Measurements from ENCODE around the gene TMEM132D.
"Not testable (repeated sequence)": the region's sequence is repeated elsewhere in the genome, so short reads cannot be mapped to it uniquely, and the experiment has no call there.

TMEM132D gene

GRCh38 chr12:129549656-129550055, 354.2 kb downstream of the TMEM132D start:
- no peak overlapping the region for H3K9ac ChIP-seq (ENCODE audit: low read length)
- H3K79me2 ChIP-seq (ENCODE audit: insufficient read depth, low read length): no peaks in the 10 kb centered on the region
- no peaks in the 10 kb centered on the region for H3K36me3 ChIP-seq (ENCODE audit: low read length)
- H3K4me2 ChIP-seq (ENCODE audit: low read depth, low read length, poor library complexity, severe bottlenecking): no peak overlapping the region
- H3K27me3 ChIP-seq (ENCODE audit: low read length): no peaks in the 10 kb centered on the region
- H3K9me2 ChIP-seq (replicated peaks; ENCODE audit: insufficient read depth, low read length): no peaks in the 10 kb centered on the region
- no peak overlapping the region for H3K4me3 ChIP-seq (ENCODE audit: insufficient read depth, low read length, poor library complexity, severe bottlenecking)
- TF ChIP-seq, protein P1, sequence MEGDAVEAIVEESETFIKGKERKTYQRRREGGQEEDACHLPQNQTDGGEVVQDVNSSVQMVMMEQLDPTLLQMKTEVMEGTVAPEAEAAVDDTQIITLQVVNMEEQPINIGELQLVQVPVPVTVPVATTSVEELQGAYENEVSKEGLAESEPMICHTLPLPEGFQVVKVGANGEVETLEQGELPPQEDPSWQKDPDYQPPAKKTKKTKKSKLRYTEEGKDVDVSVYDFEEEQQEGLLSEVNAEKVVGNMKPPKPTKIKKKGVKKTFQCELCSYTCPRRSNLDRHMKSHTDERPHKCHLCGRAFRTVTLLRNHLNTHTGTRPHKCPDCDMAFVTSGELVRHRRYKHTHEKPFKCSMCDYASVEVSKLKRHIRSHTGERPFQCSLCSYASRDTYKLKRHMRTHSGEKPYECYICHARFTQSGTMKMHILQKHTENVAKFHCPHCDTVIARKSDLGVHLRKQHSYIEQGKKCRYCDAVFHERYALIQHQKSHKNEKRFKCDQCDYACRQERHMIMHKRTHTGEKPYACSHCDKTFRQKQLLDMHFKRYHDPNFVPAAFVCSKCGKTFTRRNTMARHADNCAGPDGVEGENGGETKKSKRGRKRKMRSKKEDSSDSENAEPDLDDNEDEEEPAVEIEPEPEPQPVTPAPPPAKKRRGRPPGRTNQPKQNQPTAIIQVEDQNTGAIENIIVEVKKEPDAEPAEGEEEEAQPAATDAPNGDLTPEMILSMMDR (IDR thresholded peaks at IDR 0.05; ENCODE audit: insufficient read depth, low read length, poor library complexity, severe bottlenecking): no peak
- no peak for TF ChIP-seq EZH2phosphoT487 (conservative IDR thresholded peaks at IDR 0.05; ENCODE audit: low read length)
- H2AFZ ChIP-seq (ENCODE audit: low read depth, low read length, severe bottlenecking): no peak overlapping the region
- no peak overlapping the region for H3K27ac ChIP-seq (ENCODE audit: low read depth, low read length)
- no peaks in the 10 kb centered on the region for H4K20me1 ChIP-seq (ENCODE audit: low read depth, low read length)
- no peaks in the 10 kb centered on the region for H3F3A ChIP-seq (ENCODE audit: insufficient read depth)
- no peaks in the 10 kb centered on the region for H3K9me3 ChIP-seq (ENCODE audit: insufficient read depth, low read length)

- H3K36me3 ChIP-seq (ENCODE audit: low read length); H3K4me2 ChIP-seq (ENCODE audit: low read depth, low read length, poor library complexity, severe bottlenecking); H3K79me2 ChIP-seq (ENCODE audit: insufficient read depth, low read length); H3K9me2 ChIP-seq (replicated peaks; ENCODE audit: insufficient read depth, low read length); H3K9ac ChIP-seq (ENCODE audit: low read length); H2AFZ ChIP-seq (ENCODE audit: low read depth, low read length, severe bottlenecking); H3K9me3 ChIP-seq (ENCODE audit: insufficient read depth, low read length); H3K4me3 ChIP-seq (ENCODE audit: insufficient read depth, low read length, poor library complexity, severe bottlenecking); H3F3A ChIP-seq (ENCODE audit: insufficient read depth); H3K27ac ChIP-seq (ENCODE audit: low read depth, low read length); H4K20me1 ChIP-seq (ENCODE audit: low read depth, low read length); H3K27me3 ChIP-seq (ENCODE audit: low read length): not testable (repeated sequence)
These were observed 354.8 kb downstream of the TMEM132D start for GRCh38 chr12:129549020-129549419.

- Histone ChIP-seq H3K79me2 (ENCODE audit: insufficient read depth, low read length) (no peaks in the 10 kb centered on the region), H3K36me3 (ENCODE audit: low read length) (no peaks in the 10 kb centered on the region), H3K9me3 (ENCODE audit: insufficient read depth, low read length) (no peaks in the 10 kb centered on the region), H2AFZ (ENCODE audit: low read depth, low read length, severe bottlenecking) (no peak overlapping the region), H3K27ac (ENCODE audit: low read depth, low read length) (no peak overlapping the region), H3K9me2 (replicated peaks; ENCODE audit: insufficient read depth, low read length) (no peaks in the 10 kb centered on the region), H3K4me3 (ENCODE audit: insufficient read depth, low read length, poor library complexity, severe bottlenecking) (no peak overlapping the region), H4K20me1 (ENCODE audit: low read depth, low read length) (no peaks in the 10 kb centered on the region), H3K4me2 (ENCODE audit: low read depth, low read length, poor library complexity, severe bottlenecking) (no peak overlapping the region), H3K9ac (ENCODE audit: low read length) (no peak overlapping the region), H3F3A (ENCODE audit: insufficient read depth) (no peaks in the 10 kb centered on the region), H3K27me3 (ENCODE audit: low read length) (no peaks in the 10 kb centered on the region)
- TF ChIP-seq, protein P1 (IDR thresholded peaks at IDR 0.05; ENCODE audit: insufficient read depth, low read length, poor library complexity, severe bottlenecking): no peak
- TF ChIP-seq EZH2phosphoT487 (conservative IDR thresholded peaks at IDR 0.05; ENCODE audit: low read length): no peak
These were observed 359.1 kb downstream of the TMEM132D start for GRCh38 chr12:129544716-129545115.

- no peaks in the 10 kb centered on the region for H4K20me1 ChIP-seq (ENCODE audit: low read depth, low read length)
- no peak overlapping the region for H3K9ac ChIP-seq (ENCODE audit: low read length)
- H3K36me3 ChIP-seq (ENCODE audit: low read length): no peaks in the 10 kb centered on the region
- no peak overlapping the region for H3K4me3 ChIP-seq (ENCODE audit: insufficient read depth, low read length, poor library complexity, severe bottlenecking)
- no peaks in the 10 kb centered on the region for H3K9me3 ChIP-seq (ENCODE audit: insufficient read depth, low read length)
- H3K4me2 ChIP-seq (ENCODE audit: low read depth, low read length, poor library complexity, severe bottlenecking): no peak overlapping the region
- H3F3A ChIP-seq (ENCODE audit: insufficient read depth): no peaks in the 10 kb centered on the region
- no peaks in the 10 kb centered on the region for H3K27me3 ChIP-seq (ENCODE audit: low read length)
- H3K9me2 ChIP-seq (replicated peaks; ENCODE audit: insufficient read depth, low read length): no peaks in the 10 kb centered on the region
- no peak overlapping the region for H2AFZ ChIP-seq (ENCODE audit: low read depth, low read length, severe bottlenecking)
- no peak overlapping the region for H3K27ac ChIP-seq (ENCODE audit: low read depth, low read length)
- TF ChIP-seq, protein P1 (IDR thresholded peaks at IDR 0.05; ENCODE audit: insufficient read depth, low read length, poor library complexity, severe bottlenecking): no peak
- no peak for TF ChIP-seq EZH2phosphoT487 (conservative IDR thresholded peaks at IDR 0.05; ENCODE audit: low read length)
- H3K79me2 ChIP-seq (ENCODE audit: insufficient read depth, low read length): no peaks in the 10 kb centered on the region
These were observed 362.9 kb downstream of the TMEM132D start for GRCh38 chr12:129540954-129541353.

Measured in SU-DHL-6 (cell line).